Measurements from ENCODE around the gene NDUFB7. TPM values are rescaled to one million over a fixed set of nuclear protein-coding genes. Genes with fewer than 3 reads are reported as not detected.

The NDUFB7 gene
- total RNA-seq, 3 donors from 2014 or later = 172 to 255 (median 241) TPM

- no peak for TF ChIP-seq CTCF (IDR thresholded peaks at IDR 0.05)
- no peak overlapping the region for H3K4me3 ChIP-seq
- peak; percentile 94 for ATAC-seq
- H3K4me1 ChIP-seq (ENCODE audit: low read depth) = peaks cover 7% of the 10 kb centered on the region
- H3K9me3 ChIP-seq = no peaks in the 10 kb centered on the region
- H3K36me3 ChIP-seq (ENCODE audit: low read depth) = no peaks in the 10 kb centered on the region
- peak; percentile 87 to 90 (median 90) for DNase-seq
- intact Hi-C loops (cut with DNase I, micrococcal nuclease) = no loop called here
Measured at GRCh38 chr19:14536926-14537692, 34.8 kb downstream of the NDUFB7 start.

GRCh38 chr19:14533450-14533849 is 38.4 kb downstream of the NDUFB7 start:
- DNase-seq (no peak), ATAC-seq (no peak)
- Histone ChIP-seq H3K9me3 (no peaks in the 10 kb centered on the region), H3K36me3 (ENCODE audit: low read depth) (peaks cover 6% of the 10 kb centered on the region), H3K4me1 (ENCODE audit: low read depth) (peaks cover 14% of the 10 kb centered on the region), H3K4me3 (no peak overlapping the region)
- TF ChIP-seq CTCF (IDR thresholded peaks at IDR 0.05) = no peak
- intact Hi-C loops (cut with DNase I, micrococcal nuclease) = no loop called here

- no peaks in the 10 kb centered on the region for H3K9me3 ChIP-seq
- peaks cover 6% of the 10 kb centered on the region for H3K36me3 ChIP-seq (ENCODE audit: low read depth)
- H3K4me3 ChIP-seq = no peak overlapping the region
- intact Hi-C loops (cut with DNase I, micrococcal nuclease) = no loop called here
- DNase-seq = no peak
- ATAC-seq = no peak
- peaks cover 7% of the 10 kb centered on the region for H3K4me1 ChIP-seq (ENCODE audit: low read depth)
- TF ChIP-seq CTCF (IDR thresholded peaks at IDR 0.05) = no peak
Measured at GRCh38 chr19:14530506-14530905, 41.4 kb downstream of the NDUFB7 start.

DNA sequence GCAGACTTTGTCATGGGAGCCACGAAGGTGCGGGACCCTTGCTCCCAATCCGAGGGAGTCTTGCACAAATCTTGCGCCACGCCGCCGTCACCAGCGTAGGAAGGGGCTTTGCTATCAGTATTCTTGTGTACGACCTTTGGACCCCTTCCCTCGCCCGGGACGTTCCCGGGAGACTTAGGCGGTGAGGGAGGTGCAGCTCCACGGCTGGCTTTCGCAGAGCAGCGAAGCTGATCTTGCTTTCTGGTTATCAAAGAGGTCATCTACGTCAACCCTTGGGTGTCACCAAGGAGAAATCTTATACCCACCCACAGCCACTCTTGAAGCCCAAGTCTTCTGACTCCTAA is 41.9 kb downstream of the NDUFB7 start:
- H3K9me3 ChIP-seq = no peaks in the 10 kb centered on the region
- peak overlapping the region; percentile 49 for H3K4me3 ChIP-seq
- H3K4me1 ChIP-seq (ENCODE audit: low read depth) = peaks cover 7% of the 10 kb centered on the region
- no peak for TF ChIP-seq CTCF (IDR thresholded peaks at IDR 0.05)
- intact Hi-C loops (cut with DNase I, micrococcal nuclease) = no loop called here
- ATAC-seq (peak; percentile 34), DNase-seq (peak in 2 of 3 donors; percentile 82 to 85)
- H3K36me3 ChIP-seq (ENCODE audit: low read depth) = peaks cover 6% of the 10 kb centered on the region

- DNase-seq = peak; percentile 100
- H3K4me3 ChIP-seq = peak within 1 kb of the TSS; percentile 49
- peaks cover 6% of the 10 kb centered on the region for H3K36me3 ChIP-seq (ENCODE audit: low read depth)
- H3K9me3 ChIP-seq = no peaks in the 10 kb centered on the region
- peak; percentile 97 for ATAC-seq
- peaks cover 7% of the 10 kb centered on the region for H3K4me1 ChIP-seq (ENCODE audit: low read depth)
- intact Hi-C loops (cut with DNase I, micrococcal nuclease) = no loop called here
- TF ChIP-seq CTCF (IDR thresholded peaks at IDR 0.05) = no peak
Measured at GRCh38 chr19:14529254-14530004, 42.4 kb downstream of the NDUFB7 start, which contains the start of gene TECR. TSS of gene TECR (plus strand) at chr19:14529594. CDS start at chr19:14529697, 103 bp downstream.

Measured in mucosa of descending colon (tissue), 3 donors.